ENCODE results near the gene ABCA12. TPM values are rescaled to one million over a fixed set of nuclear protein-coding genes. Genes with fewer than 3 reads are reported as not detected.

ABCA12 gene
- polyA plus RNA-seq, 1 of the 3 experiments (the other 2 are of a cell fraction), result 0.07 TPM

- H3K27me3 ChIP-seq (ENCODE audit: insufficient read depth), result no peaks in the 10 kb centered on the region
- ChIA-PET CTCF (interaction anchor here (1.1 kb wide), 1 partner anchor 10 kb away, joined by 3 read pairs; no protein-coding TSS in a partner anchor), POLR2A (no interaction called here)
- no peaks in the 10 kb centered on the region for H3K79me2 ChIP-seq (ENCODE audit: insufficient read depth)
- peaks cover 10 to 11% of the 10 kb centered on the region in 2 experiments; a peak in 3 of 4 replicates for H3K4me1 ChIP-seq (ENCODE audit: control insufficient read depth in 1 of 2, insufficient read depth in 2 of 2, low read depth in 1 of 2, low read length in 1 of 2)
- H3K9me3 ChIP-seq, result no peaks in the 10 kb centered on the region
- no peaks in the 10 kb centered on the region for H3K36me3 ChIP-seq (replicated peaks in 1 of 2; ENCODE audit: control insufficient read depth in 1 of 2, insufficient read depth in 2 of 2, low read length in 1 of 2)
- H4K20me1 ChIP-seq (ENCODE audit: insufficient read depth), result no peaks in the 10 kb centered on the region
- no peaks in the 10 kb centered on the region for H3K9me2 ChIP-seq
- H3K27ac ChIP-seq (ENCODE audit: low read depth in 2 of 2, low read length in 1 of 2), result peak overlapping the region; percentile 27 to 80; a peak in 3 of 4 replicates
- no peak overlapping the region for H3K9ac ChIP-seq
- H2AFZ ChIP-seq (ENCODE audit: low read depth), result 0 out of 2 replicates have a peak overlapping the region, but pooled peaks have one; percentile 1
- H3F3A ChIP-seq (replicated peaks; ENCODE audit: insufficient read depth), result peaks cover 11% of the 10 kb centered on the region
- no peak overlapping the region for H3K4me3 ChIP-seq (ENCODE audit: low read depth in 2 of 2, low read length in 1 of 2)
- DNase-seq, result no peak
- TF ChIP-seq JUND (IDR thresholded peaks at IDR 0.05) (0 out of 2 replicates have a peak, but pooled peaks have one; percentile 5), POLR2AphosphoS5 (IDR thresholded peaks at IDR 0.05; ENCODE audit: low read depth, low read length) (no peak)
- WGBS (ENCODE audit: low lambda C conversion rate), result 69% methylated on average over 3 of the region's 3 CpGs
- H3K4me2 ChIP-seq, result peak overlapping the region; percentile 41
Measured at GRCh38 chr2:215136669-215137328, 1.6 kb downstream of the ABCA12 start.

DNA sequence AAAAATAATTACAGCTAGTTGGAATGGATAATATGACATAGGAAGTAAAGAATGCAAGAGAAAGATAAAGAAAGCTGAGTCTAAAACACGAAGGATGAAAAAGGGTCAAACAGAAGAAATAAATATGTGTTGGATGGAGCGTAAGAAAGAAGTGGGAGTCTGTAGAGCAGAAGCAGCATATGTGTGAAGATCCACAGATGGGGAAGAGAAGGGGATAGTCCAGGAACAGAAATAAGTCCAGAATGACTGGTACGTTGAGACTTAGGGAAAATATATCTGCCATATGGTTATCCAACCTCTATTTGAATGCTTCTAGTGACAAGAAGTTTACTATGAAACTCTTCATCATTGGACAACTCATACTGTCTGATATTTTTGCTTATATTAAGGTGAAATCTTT is 18.0 kb downstream of the ABCA12 start:
- ChIA-PET CTCF (no interaction called here), POLR2A (no interaction called here)
- 38% methylated on average over 3 of the region's 3 CpGs for WGBS (ENCODE audit: low lambda C conversion rate)
- Histone ChIP-seq H3K4me1 (ENCODE audit: control insufficient read depth in 1 of 2, insufficient read depth in 2 of 2, low read depth in 1 of 2, low read length in 1 of 2) (no peaks in the 10 kb centered on the region), H3F3A (replicated peaks; ENCODE audit: insufficient read depth) (no peaks in the 10 kb centered on the region), H3K27ac (ENCODE audit: low read depth in 2 of 2, low read length in 1 of 2) (no peak overlapping the region), H3K36me3 (replicated peaks in 1 of 2; ENCODE audit: control insufficient read depth in 1 of 2, insufficient read depth in 2 of 2, low read length in 1 of 2) (no peaks in the 10 kb centered on the region), H2AFZ (ENCODE audit: low read depth) (no peak overlapping the region), H3K9ac (no peak overlapping the region), H3K4me3 (ENCODE audit: low read depth in 2 of 2, low read length in 1 of 2) (no peak overlapping the region), H3K4me2 (no peak overlapping the region), H3K79me2 (ENCODE audit: insufficient read depth) (no peaks in the 10 kb centered on the region), H3K27me3 (ENCODE audit: insufficient read depth) (no peaks in the 10 kb centered on the region), H4K20me1 (ENCODE audit: insufficient read depth) (no peaks in the 10 kb centered on the region), H3K9me2 (no peaks in the 10 kb centered on the region), H3K9me3 (no peaks in the 10 kb centered on the region)
- no peak for DNase-seq
- TF ChIP-seq NFIC (IDR thresholded peaks at IDR 0.05; ENCODE audit: borderline replicate concordance) (no peak), TEAD4 (IDR thresholded peaks at IDR 0.05; ENCODE audit: borderline replicate concordance, insufficient read depth) (no peak), FOSL2 (IDR thresholded peaks at IDR 0.05; ENCODE audit: borderline replicate concordance, low read depth) (no peak), FOXM1 (IDR thresholded peaks at IDR 0.05; ENCODE audit: low read depth) (no peak), GABPA (IDR thresholded peaks at IDR 0.05; ENCODE audit: low read depth) (no peak), EP300 (IDR thresholded peaks at IDR 0.05; ENCODE audit: borderline replicate concordance in 1 of 2, low read depth in 1 of 2, low read length in 1 of 2) (no peak), SIN3A (IDR thresholded peaks at IDR 0.05; ENCODE audit: borderline replicate concordance, low read depth, low read length) (no peak), TAF1 (IDR thresholded peaks at IDR 0.05; ENCODE audit: borderline replicate concordance, low read depth, low read length) (no peak), ELF1 (IDR thresholded peaks at IDR 0.05) (no peak)
- TF ChIP-seq, protein P1, sequence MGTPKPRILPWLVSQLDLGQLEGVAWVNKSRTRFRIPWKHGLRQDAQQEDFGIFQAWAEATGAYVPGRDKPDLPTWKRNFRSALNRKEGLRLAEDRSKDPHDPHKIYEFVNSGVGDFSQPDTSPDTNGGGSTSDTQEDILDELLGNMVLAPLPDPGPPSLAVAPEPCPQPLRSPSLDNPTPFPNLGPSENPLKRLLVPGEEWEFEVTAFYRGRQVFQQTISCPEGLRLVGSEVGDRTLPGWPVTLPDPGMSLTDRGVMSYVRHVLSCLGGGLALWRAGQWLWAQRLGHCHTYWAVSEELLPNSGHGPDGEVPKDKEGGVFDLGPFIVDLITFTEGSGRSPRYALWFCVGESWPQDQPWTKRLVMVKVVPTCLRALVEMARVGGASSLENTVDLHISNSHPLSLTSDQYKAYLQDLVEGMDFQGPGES (IDR thresholded peaks at IDR 0.05; ENCODE audit: low read depth, low read length), result no peak
- TF ChIP-seq, protein P2, sequence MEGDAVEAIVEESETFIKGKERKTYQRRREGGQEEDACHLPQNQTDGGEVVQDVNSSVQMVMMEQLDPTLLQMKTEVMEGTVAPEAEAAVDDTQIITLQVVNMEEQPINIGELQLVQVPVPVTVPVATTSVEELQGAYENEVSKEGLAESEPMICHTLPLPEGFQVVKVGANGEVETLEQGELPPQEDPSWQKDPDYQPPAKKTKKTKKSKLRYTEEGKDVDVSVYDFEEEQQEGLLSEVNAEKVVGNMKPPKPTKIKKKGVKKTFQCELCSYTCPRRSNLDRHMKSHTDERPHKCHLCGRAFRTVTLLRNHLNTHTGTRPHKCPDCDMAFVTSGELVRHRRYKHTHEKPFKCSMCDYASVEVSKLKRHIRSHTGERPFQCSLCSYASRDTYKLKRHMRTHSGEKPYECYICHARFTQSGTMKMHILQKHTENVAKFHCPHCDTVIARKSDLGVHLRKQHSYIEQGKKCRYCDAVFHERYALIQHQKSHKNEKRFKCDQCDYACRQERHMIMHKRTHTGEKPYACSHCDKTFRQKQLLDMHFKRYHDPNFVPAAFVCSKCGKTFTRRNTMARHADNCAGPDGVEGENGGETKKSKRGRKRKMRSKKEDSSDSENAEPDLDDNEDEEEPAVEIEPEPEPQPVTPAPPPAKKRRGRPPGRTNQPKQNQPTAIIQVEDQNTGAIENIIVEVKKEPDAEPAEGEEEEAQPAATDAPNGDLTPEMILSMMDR (IDR thresholded peaks at IDR 0.05), result no peak
- TF ChIP-seq, protein P3, sequence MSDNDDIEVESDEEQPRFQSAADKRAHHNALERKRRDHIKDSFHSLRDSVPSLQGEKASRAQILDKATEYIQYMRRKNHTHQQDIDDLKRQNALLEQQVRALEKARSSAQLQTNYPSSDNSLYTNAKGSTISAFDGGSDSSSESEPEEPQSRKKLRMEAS (IDR thresholded peaks at IDR 0.05; ENCODE audit: low read depth), result no peak
